ENCODE measurements around the gene FLOT1.
"Not testable (repeated sequence)": the region's sequence is repeated elsewhere in the genome, so short reads cannot be mapped to it uniquely, and the experiment has no call there.

Gene FLOT1

GRCh38 chr6:30767158-30767943 is 24.9 kb upstream of the FLOT1 start:
- DNase-seq = no peak

GRCh38 chr6:30766461-30767157 is 24.1 kb upstream of the FLOT1 start:
- no peak for DNase-seq

- not testable (repeated sequence) for DNase-seq
These were observed 23.0 kb upstream of the FLOT1 start for GRCh38 chr6:30765495-30765894.

GRCh38 chr6:30764490-30765043 is 22.1 kb upstream of the FLOT1 start:
- not testable (repeated sequence) for DNase-seq

- DNase-seq = no peak
These were observed 21.4 kb upstream of the FLOT1 start for GRCh38 chr6:30763618-30764489.

- DNase-seq = no peak
These were observed 20.7 kb upstream of the FLOT1 start for GRCh38 chr6:30763155-30763617.

- DNase-seq = no peak
These were observed 19.4 kb upstream of the FLOT1 start for GRCh38 chr6:30761791-30762429.

GRCh38 chr6:30760549-30760948 is 18.1 kb upstream of the FLOT1 start:
- no peak for DNase-seq

- no peak for DNase-seq
These were observed 17.2 kb upstream of the FLOT1 start for GRCh38 chr6:30759575-30760239.

GRCh38 chr6:30757261-30757904 is 14.9 kb upstream of the FLOT1 start:
- no peak for DNase-seq

GRCh38 chr6:30756405-30757003 is 14.0 kb upstream of the FLOT1 start:
- not testable (repeated sequence) for DNase-seq

- DNase-seq = no peak
These were observed 12.1 kb upstream of the FLOT1 start for GRCh38 chr6:30754631-30755030.

GRCh38 chr6:30752157-30752927 is 9.9 kb upstream of the FLOT1 start:
- DNase-seq = no peak

- no peak for DNase-seq
These were observed 7.8 kb upstream of the FLOT1 start for GRCh38 chr6:30750379-30750668.

GRCh38 chr6:30749554-30750378 is 7.3 kb upstream of the FLOT1 start:
- no peak for DNase-seq

- DNase-seq = no peak
These were observed 6.5 kb upstream of the FLOT1 start for GRCh38 chr6:30748851-30749540.

- no peak for DNase-seq
These were observed 5.6 kb upstream of the FLOT1 start for GRCh38 chr6:30747902-30748769.

GRCh38 chr6:30747300-30747687 is 4.8 kb upstream of the FLOT1 start:
- no peak for DNase-seq

All from activated effector memory CD4-positive, alpha-beta T cell treated with anti-CD3 and anti-CD28 coated beads, Interleukin-2, amount 50 U/mL, for 16 hours (primary cell).